ENCODE data around the gene XPO5.
"Not testable (repeated sequence)": the region's sequence is repeated elsewhere in the genome, so short reads cannot be mapped to it uniquely, and the experiment has no call there.

The XPO5 gene

GRCh38 chr6:43516367-43516696, 59.5 kb downstream of the XPO5 start:
- DNase-seq: no peak

- DNase-seq: no peak
These were observed 60.0 kb downstream of the XPO5 start for GRCh38 chr6:43515808-43516207.

- no peak for DNase-seq
These were observed 63.9 kb downstream of the XPO5 start for GRCh38 chr6:43511824-43512415.

- no peak for DNase-seq
These were observed 65.0 kb downstream of the XPO5 start for GRCh38 chr6:43510827-43511163.

GRCh38 chr6:43509984-43510826, 65.6 kb downstream of the XPO5 start, which contains the start of gene LRRC73:
LRRC73 (minus strand) TSS chr6:43510346; CDS start chr6:43509785, 561 bp downstream.
- no peak for DNase-seq

GRCh38 chr6:43509142-43509983, 66.5 kb downstream of the XPO5 start:
- DNase-seq: no peak

- DNase-seq: no peak
These were observed 67.2 kb downstream of the XPO5 start for GRCh38 chr6:43508481-43509141.

- DNase-seq: peak; percentile 30
These were observed 69.0 kb downstream of the XPO5 start for GRCh38 chr6:43506667-43507471.

GRCh38 chr6:43506171-43506570, 69.7 kb downstream of the XPO5 start:
- DNase-seq: no peak

- no peak for DNase-seq
These were observed 70.1 kb downstream of the XPO5 start for GRCh38 chr6:43505718-43506117.

- no peak for DNase-seq
These were observed 70.9 kb downstream of the XPO5 start for GRCh38 chr6:43504756-43505593.

GRCh38 chr6:43503443-43503842, 72.4 kb downstream of the XPO5 start:
- no peak for DNase-seq

GRCh38 chr6:43502666-43503065, 73.2 kb downstream of the XPO5 start:
- no peak for DNase-seq

- no peak for DNase-seq
These were observed 74.9 kb downstream of the XPO5 start for GRCh38 chr6:43500921-43501320.

GRCh38 chr6:43499028-43499815, 76.6 kb downstream of the XPO5 start:
- DNase-seq: no peak

GRCh38 chr6:43498291-43498690, 77.5 kb downstream of the XPO5 start:
- not testable (repeated sequence) for DNase-seq

GRCh38 chr6:43497689-43498088, 78.1 kb downstream of the XPO5 start:
- DNase-seq: no peak

GRCh38 chr6:43497129-43497396, 78.8 kb downstream of the XPO5 start:
- DNase-seq: no peak

GRCh38 chr6:43496370-43497128, 79.3 kb downstream of the XPO5 start:
- DNase-seq: no peak

GRCh38 chr6:43495409-43495941, 80.4 kb downstream of the XPO5 start:
- DNase-seq: no peak
